Skeletal muscle satellite cell (primary cell): Measurements from ENCODE around the gene ANO1.

Experiments
- H3K27me3 ChIP-seq: 2 replicates; pipeline ENCODE4 v1.7.0; 2013; ENCODE audit warnings: low read length; ENCODE audit not compliant: control insufficient read depth, insufficient read depth
- H3K36me3 ChIP-seq: 2 replicates; pipeline ENCODE4 v1.7.0; 2013; ENCODE audit warnings: mild to moderate bottlenecking, control low read depth, low read length; ENCODE audit not compliant: insufficient read depth
- H3K4me1 ChIP-seq: 2 replicates; pipeline ENCODE4 v1.7.0; 2013; ENCODE audit warnings: low read length; ENCODE audit not compliant: control insufficient read depth, insufficient read depth
- H3K4me2 ChIP-seq: 2 replicates; pipeline ENCODE4 v1.7.0; 2013; ENCODE audit warnings: mild to moderate bottlenecking, low read length
- H3K4me3 ChIP-seq: 2 replicates; pipeline ENCODE4 v1.7.0; 2013; ENCODE audit warnings: low read length
- H3K9ac ChIP-seq: 2 replicates; pipeline ENCODE4 v1.7.0; 2013; ENCODE audit warnings: mild to moderate bottlenecking, low read depth, low read length, moderate library complexity
- H3K9me3 ChIP-seq: replicated peaks from 2 replicates; pipeline ENCODE4 v1.7.0; 2013; ENCODE audit warnings: mild to moderate bottlenecking, control low read depth, low read length

ANO1 gene

GRCh38 chr11:70135142-70135541 lies 57.0 kb downstream of the ANO1 start:
- Histone ChIP-seq H3K4me2 (no peak overlapping the region), H3K27me3 (peaks cover 17% of the 10 kb centered on the region), H3K36me3 (no peaks in the 10 kb centered on the region), H3K9ac (no peak overlapping the region), H3K4me3 (no peak overlapping the region), H3K9me3 (no peaks in the 10 kb centered on the region), H3K4me1 (no peaks in the 10 kb centered on the region)

- Histone ChIP-seq H3K9ac (no peak overlapping the region), H3K9me3 (no peaks in the 10 kb centered on the region), H3K27me3 (peaks cover 20% of the 10 kb centered on the region), H3K4me1 (no peaks in the 10 kb centered on the region), H3K4me3 (no peak overlapping the region), H3K36me3 (no peaks in the 10 kb centered on the region), H3K4me2 (no peak overlapping the region)
Observed at GRCh38 chr11:70135625-70136059, 57.5 kb downstream of the ANO1 start.

DNA sequence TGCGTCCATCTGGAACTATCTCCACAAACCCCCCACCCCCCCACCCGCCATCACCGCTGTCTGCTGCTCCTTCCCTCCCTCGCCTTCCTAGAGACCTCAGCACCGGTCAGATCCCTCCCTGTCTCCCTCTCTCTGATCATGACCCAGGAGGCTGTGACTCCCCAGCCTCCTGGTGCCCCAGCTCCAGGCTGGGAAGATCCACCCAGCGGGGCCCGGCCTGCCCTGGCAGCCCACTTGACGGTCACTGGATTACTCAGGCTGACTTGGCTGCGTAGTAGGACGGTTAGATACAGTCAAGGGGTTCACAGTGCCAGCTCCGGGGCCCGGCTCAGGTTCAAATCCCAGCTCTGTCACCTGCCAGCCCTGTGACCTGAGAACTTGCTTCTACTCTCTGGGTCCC lies 59.3 kb downstream of the ANO1 start:
- Histone ChIP-seq H3K36me3 (no peaks in the 10 kb centered on the region), H3K9ac (no peak overlapping the region), H3K4me2 (no peak overlapping the region), H3K4me3 (no peak overlapping the region), H3K9me3 (no peaks in the 10 kb centered on the region), H3K4me1 (no peaks in the 10 kb centered on the region), H3K27me3 (peaks cover 38% of the 10 kb centered on the region)

GRCh38 chr11:70138403-70138802 lies 60.3 kb downstream of the ANO1 start:
- H3K36me3 ChIP-seq = no peaks in the 10 kb centered on the region

GRCh38 chr11:70139785-70140410 lies 61.8 kb downstream of the ANO1 start:
- peaks cover 49% of the 10 kb centered on the region for H3K27me3 ChIP-seq
- H3K9me3 ChIP-seq = no peaks in the 10 kb centered on the region
- H3K4me1 ChIP-seq = no peaks in the 10 kb centered on the region
- H3K36me3 ChIP-seq = no peaks in the 10 kb centered on the region
- no peak overlapping the region for H3K9ac ChIP-seq
- H3K4me3 ChIP-seq = no peak overlapping the region
- H3K4me2 ChIP-seq = no peak overlapping the region

More at GRCh38 chr11:70138403-70138802, 60.3 kb downstream of the ANO1 start:
- Histone ChIP-seq H3K4me3 (no peak overlapping the region), H3K27me3 (peaks cover 48% of the 10 kb centered on the region), H3K9me3 (no peaks in the 10 kb centered on the region), H3K9ac (no peak overlapping the region), H3K4me2 (no peak overlapping the region), H3K4me1 (no peaks in the 10 kb centered on the region)

- H3K4me2 ChIP-seq = no peak overlapping the region
- H3K9me3 ChIP-seq = no peaks in the 10 kb centered on the region
- no peaks in the 10 kb centered on the region for H3K4me1 ChIP-seq
- H3K9ac ChIP-seq = no peak overlapping the region
- no peaks in the 10 kb centered on the region for H3K36me3 ChIP-seq
- H3K4me3 ChIP-seq = no peak overlapping the region
- H3K27me3 ChIP-seq = peaks cover 51% of the 10 kb centered on the region
Observed at GRCh38 chr11:70140711-70141485, 62.8 kb downstream of the ANO1 start.

- Histone ChIP-seq H3K27me3 (peaks cover 56% of the 10 kb centered on the region), H3K4me1 (no peaks in the 10 kb centered on the region), H3K4me3 (no peak overlapping the region), H3K9ac (no peak overlapping the region), H3K4me2 (no peak overlapping the region), H3K36me3 (no peaks in the 10 kb centered on the region), H3K9me3 (no peaks in the 10 kb centered on the region)
Observed at GRCh38 chr11:70141486-70142220, 63.5 kb downstream of the ANO1 start.

GRCh38 chr11:70142221-70142875 lies 64.2 kb downstream of the ANO1 start:
- Histone ChIP-seq H3K4me2 (no peak overlapping the region), H3K9me3 (no peaks in the 10 kb centered on the region), H3K9ac (no peak overlapping the region), H3K4me1 (no peaks in the 10 kb centered on the region), H3K36me3 (no peaks in the 10 kb centered on the region), H3K4me3 (no peak overlapping the region), H3K27me3 (peaks cover 63% of the 10 kb centered on the region)

DNA sequence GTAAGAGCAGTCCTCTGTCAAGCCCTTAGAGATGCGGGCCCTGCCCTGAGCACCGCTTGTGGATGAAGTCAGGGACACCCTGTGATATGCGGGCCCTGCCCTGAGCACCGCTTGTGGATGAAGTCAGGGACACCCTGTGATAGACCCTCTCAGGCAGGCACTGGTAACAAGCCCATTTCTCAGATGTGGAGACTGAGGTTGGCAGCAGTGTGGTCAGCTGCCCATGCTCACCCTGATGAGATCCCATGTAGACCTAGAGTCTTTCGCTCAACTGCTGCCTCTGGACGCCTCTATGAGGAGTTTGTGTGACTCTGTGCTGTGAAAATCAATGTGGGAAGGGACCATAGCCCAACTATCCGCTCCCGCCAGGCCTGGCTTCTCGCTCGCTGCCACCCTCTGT lies 66.1 kb downstream of the ANO1 start:
- no peaks in the 10 kb centered on the region for H3K36me3 ChIP-seq
- H3K4me3 ChIP-seq = no peak overlapping the region
- peaks cover 79% of the 10 kb centered on the region for H3K27me3 ChIP-seq
- H3K9ac ChIP-seq = no peak overlapping the region
- no peaks in the 10 kb centered on the region for H3K9me3 ChIP-seq
- no peak overlapping the region for H3K4me2 ChIP-seq
- no peaks in the 10 kb centered on the region for H3K4me1 ChIP-seq

DNA sequence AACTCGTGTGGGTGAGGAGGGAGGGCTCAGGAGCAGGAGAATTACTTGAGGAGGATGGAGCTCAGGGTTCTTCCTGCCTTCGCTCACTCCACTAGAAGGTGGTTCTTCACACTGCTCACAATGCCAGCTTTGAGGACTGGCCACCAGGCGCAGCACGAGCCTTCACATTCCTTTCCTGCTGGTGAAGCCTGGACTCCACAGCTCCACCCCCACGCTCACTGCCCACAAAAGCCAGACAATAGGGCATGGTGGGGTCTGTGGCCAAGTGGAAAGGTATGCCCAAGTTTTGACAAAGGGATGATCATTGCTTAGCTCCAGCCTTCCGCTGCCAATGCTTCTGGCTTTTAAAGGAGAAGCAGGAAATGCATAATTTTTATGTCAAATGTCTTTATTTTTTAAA lies 67.0 kb downstream of the ANO1 start:
- no peak overlapping the region for H3K4me2 ChIP-seq
- peaks cover 85% of the 10 kb centered on the region for H3K27me3 ChIP-seq
- H3K9me3 ChIP-seq = no peaks in the 10 kb centered on the region
- no peaks in the 10 kb centered on the region for H3K36me3 ChIP-seq
- no peak overlapping the region for H3K9ac ChIP-seq
- H3K4me3 ChIP-seq = no peak overlapping the region
- no peaks in the 10 kb centered on the region for H3K4me1 ChIP-seq

DNA sequence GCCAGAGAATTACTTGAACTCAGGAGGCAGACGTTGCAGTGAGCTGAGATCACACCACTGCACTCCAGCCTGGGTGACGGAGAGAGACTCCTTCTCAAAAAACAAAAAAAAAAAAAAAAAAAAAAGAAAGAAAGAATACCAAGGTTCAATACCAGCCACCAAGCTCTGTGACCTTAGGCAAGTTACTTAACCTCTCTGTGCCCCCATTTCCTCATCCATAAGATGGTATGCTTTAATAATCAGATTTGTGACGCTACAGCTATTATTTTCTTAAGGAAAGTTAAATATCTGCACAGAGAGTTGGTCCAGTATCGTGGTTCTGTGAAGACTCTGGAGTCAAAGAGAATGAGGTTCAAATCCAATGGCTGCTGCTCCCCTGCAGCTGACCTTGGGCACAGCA lies 67.7 kb downstream of the ANO1 start:
- H3K4me3 ChIP-seq = no peak overlapping the region
- no peaks in the 10 kb centered on the region for H3K9me3 ChIP-seq
- H3K4me2 ChIP-seq = no peak overlapping the region
- peaks cover 87% of the 10 kb centered on the region for H3K27me3 ChIP-seq
- no peak overlapping the region for H3K9ac ChIP-seq
- H3K4me1 ChIP-seq = no peaks in the 10 kb centered on the region
- H3K36me3 ChIP-seq = no peaks in the 10 kb centered on the region
